Activated CD8-positive, alpha-beta memory T cell treated with anti-CD3 and anti-CD28 coated beads, Interleukin-2, amount 50 U/mL, for 24 hours (primary cell): Measurements from ENCODE around the gene TENM3.

Experiments used
- DNase-seq: peaks from one replicate; pipeline ENCODE4 v3.0.0-alpha.2; 2020; ENCODE audit errors: extremely low read depth

TENM3 gene

GRCh38 chr4:182620111-182620980 lies 377.1 kb downstream of the TENM3 start:
- DNase-seq: no peak

- DNase-seq: no peak
Observed at GRCh38 chr4:182624281-182624680, 381.1 kb downstream of the TENM3 start.

- DNase-seq: no peak
Observed at GRCh38 chr4:182625193-182625592, 382.0 kb downstream of the TENM3 start.

GRCh38 chr4:182627996-182628395 lies 384.8 kb downstream of the TENM3 start:
- DNase-seq: no peak

GRCh38 chr4:182628544-182628943 lies 385.3 kb downstream of the TENM3 start:
- DNase-seq: no peak

- DNase-seq: no peak
Observed at GRCh38 chr4:182629096-182629495, 385.9 kb downstream of the TENM3 start.

- no peak for DNase-seq
Observed at GRCh38 chr4:182640491-182640890, 397.3 kb downstream of the TENM3 start.

GRCh38 chr4:182640932-182641331 lies 397.7 kb downstream of the TENM3 start:
- no peak for DNase-seq

- no peak for DNase-seq
Observed at GRCh38 chr4:182642831-182643230, 399.6 kb downstream of the TENM3 start.

- DNase-seq: no peak
Observed at GRCh38 chr4:182643801-182644682, 400.8 kb downstream of the TENM3 start.

- DNase-seq: no peak
Observed at GRCh38 chr4:182644683-182645050, 401.5 kb downstream of the TENM3 start.

GRCh38 chr4:182645511-182645910 lies 402.3 kb downstream of the TENM3 start:
- no peak for DNase-seq

- DNase-seq: no peak
Observed at GRCh38 chr4:182647646-182648300, 404.6 kb downstream of the TENM3 start.

- DNase-seq: no peak
Observed at GRCh38 chr4:182648766-182649165, 405.6 kb downstream of the TENM3 start.

GRCh38 chr4:182649698-182650477 lies 406.7 kb downstream of the TENM3 start:
- DNase-seq: no peak

GRCh38 chr4:182653596-182653995 lies 410.4 kb downstream of the TENM3 start:
- no peak for DNase-seq

- no peak for DNase-seq
Observed at GRCh38 chr4:182655340-182655739, 412.1 kb downstream of the TENM3 start.

GRCh38 chr4:182662551-182662950 lies 419.3 kb downstream of the TENM3 start:
- no peak for DNase-seq

GRCh38 chr4:182671231-182671630 lies 428.0 kb downstream of the TENM3 start:
- no peak for DNase-seq

- no peak for DNase-seq
Observed at GRCh38 chr4:182671749-182672148, 428.5 kb downstream of the TENM3 start.

GRCh38 chr4:182678590-182678989 lies 435.4 kb downstream of the TENM3 start:
- no peak for DNase-seq
